ENCODE data around the gene PRCD. TPM values are rescaled to one million over a fixed set of nuclear protein-coding genes. Genes with fewer than 3 reads are reported as not detected.

The PRCD gene
- polyA plus RNA-seq, 5 donors: 6.2 to 10.6 (median 9.2) TPM

DNA sequence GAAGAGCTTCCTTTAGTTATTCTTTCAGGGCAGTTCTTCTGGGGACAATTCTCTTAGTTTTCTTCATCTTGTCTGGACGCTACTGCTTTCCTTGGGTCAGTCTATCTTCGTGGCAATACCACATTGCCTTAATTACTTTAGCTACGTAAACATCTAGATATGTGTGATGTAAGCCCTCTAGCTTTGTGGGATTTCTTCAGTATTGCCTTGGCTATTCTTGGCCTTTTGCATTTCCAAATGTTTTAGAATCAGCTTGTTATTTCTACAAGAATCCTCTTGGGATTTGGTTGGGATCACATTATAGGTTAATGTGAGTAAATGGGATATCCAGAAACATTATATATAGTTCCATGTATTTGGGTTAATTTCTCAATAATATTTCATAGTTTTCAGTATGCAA is 54.8 kb downstream of the PRCD start:
- no peak for DNase-seq

Other genes starting within 250 kb of the PRCD start
- gene QRICH2, start 231.8 kb upstream of the PRCD start, polyA plus RNA-seq (ENCODE audit: insufficient read depth in 1 of 5, insufficient read length in 5 of 5, low replicate concordance in 1 of 5): 10 to 100 TPM in 1 of 5 donors, 1 to 10 TPM in 4; 5.0 to 10.2 (median 6.2) TPM
- gene PRPSAP1, start 186.1 kb upstream of the PRCD start, polyA plus RNA-seq (ENCODE audit: insufficient read depth in 1 of 5, insufficient read length in 5 of 5, low replicate concordance in 1 of 5): 10 to 100 TPM; 76.4 to 93.8 (median 82.5) TPM
- 1 to 10 TPM; 3.2 to 9.1 (median 4.3) TPM for gene SPHK1, start 155.4 kb upstream of the PRCD start, polyA plus RNA-seq (ENCODE audit: insufficient read depth in 1 of 5, insufficient read length in 5 of 5, low replicate concordance in 1 of 5)
- 10 to 100 TPM; 21.0 to 28.6 (median 22.3) TPM for gene UBE2O, start 86.9 kb upstream of the PRCD start, polyA plus RNA-seq (ENCODE audit: insufficient read depth in 1 of 5, insufficient read length in 5 of 5, low replicate concordance in 1 of 5)
- gene AANAT, start 72.4 kb upstream of the PRCD start, polyA plus RNA-seq (ENCODE audit: insufficient read depth in 1 of 5, insufficient read length in 5 of 5, low replicate concordance in 1 of 5): under 1 TPM in 3 of 5 donors, not detected in 2; 0.05 to 0.22 (median 0.19) TPM
- 10 to 100 TPM in 1 of 5 donors, 1 to 10 TPM in 4; 4.9 to 10.9 (median 9.0) TPM for gene RHBDF2, start 38.6 kb upstream of the PRCD start, polyA plus RNA-seq (ENCODE audit: insufficient read depth in 1 of 5, insufficient read length in 5 of 5, low replicate concordance in 1 of 5)
- gene CYGB, start 2.3 kb upstream of the PRCD start, polyA plus RNA-seq (ENCODE audit: insufficient read depth in 1 of 5, insufficient read length in 5 of 5, low replicate concordance in 1 of 5): 10 to 100 TPM; 16.5 to 43.8 (median 30.4) TPM
- 1 to 10 TPM; 1.2 to 6.2 (median 4.0) TPM for gene ST6GALNAC2, start 45.8 kb downstream of the PRCD start, polyA plus RNA-seq (ENCODE audit: insufficient read depth in 1 of 5, insufficient read length in 5 of 5, low replicate concordance in 1 of 5)
- 1 to 10 TPM; 2.2 to 4.2 (median 3.2) TPM for gene ST6GALNAC1, start 103.7 kb downstream of the PRCD start, polyA plus RNA-seq (ENCODE audit: insufficient read depth in 1 of 5, insufficient read length in 5 of 5, low replicate concordance in 1 of 5)
- 100 to 1,000 TPM in 1 of 5 donors, 10 to 100 TPM in 4; 74.3 to 110 (median 96.2) TPM for gene MXRA7, start 170.9 kb downstream of the PRCD start, polyA plus RNA-seq (ENCODE audit: insufficient read depth in 1 of 5, insufficient read length in 5 of 5, low replicate concordance in 1 of 5)
- 10 to 100 TPM; 20.2 to 28.9 (median 25.5) TPM for gene JMJD6, start 186.6 kb downstream of the PRCD start, polyA plus RNA-seq (ENCODE audit: insufficient read depth in 1 of 5, insufficient read length in 5 of 5, low replicate concordance in 1 of 5)
- gene METTL23, start 186.8 kb downstream of the PRCD start, polyA plus RNA-seq (ENCODE audit: insufficient read depth in 1 of 5, insufficient read length in 5 of 5, low replicate concordance in 1 of 5): 10 to 100 TPM; 37.4 to 43.3 (median 38.9) TPM
- gene SRSF2, start 197.3 kb downstream of the PRCD start, polyA plus RNA-seq (ENCODE audit: insufficient read depth in 1 of 5, insufficient read length in 5 of 5, low replicate concordance in 1 of 5): 100 to 1,000 TPM; 344 to 442 (median 352) TPM
- gene MFSD11, start 198.1 kb downstream of the PRCD start, polyA plus RNA-seq (ENCODE audit: insufficient read depth in 1 of 5, insufficient read length in 5 of 5, low replicate concordance in 1 of 5): 10 to 100 TPM; 27.7 to 38.5 (median 30.9) TPM

Data from right lung (tissue), 5 donors.